Measurements from ENCODE around the gene DIP2A.
"Not testable (repeated sequence)": the region's sequence is repeated elsewhere in the genome, so short reads cannot be mapped to it uniquely, and the experiment has no call there.

Gene DIP2A

DNA sequence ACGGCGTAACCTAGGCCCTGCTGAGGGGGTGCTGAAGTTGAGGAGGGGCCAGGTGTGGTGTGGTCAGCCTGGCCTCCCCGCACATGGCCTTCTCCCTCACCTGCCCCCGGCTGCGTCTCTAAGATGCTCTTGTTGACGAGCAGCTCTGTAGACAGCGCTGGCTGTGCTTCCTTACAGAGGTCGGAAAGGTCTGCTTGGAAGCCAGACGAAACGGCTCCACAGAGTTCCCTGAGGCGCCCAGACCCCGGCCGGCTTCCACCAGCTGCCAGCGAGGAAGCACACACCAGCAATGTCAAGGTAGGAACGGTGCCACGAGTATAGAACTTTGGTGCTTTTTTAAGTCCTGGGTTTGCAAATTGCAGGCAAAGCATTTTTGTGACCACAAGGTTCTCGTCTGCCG is 18.8 kb upstream of the DIP2A start:
- H3K9me3 Mint-ChIP-seq = no peaks in the 10 kb centered on the region
- no peak overlapping the region for H3K27ac Mint-ChIP-seq (ENCODE audit: low read depth)
- no peaks in the 10 kb centered on the region for H3K27me3 Mint-ChIP-seq
- H3K36me3 Mint-ChIP-seq (ENCODE audit: insufficient read depth) = peaks cover 29% of the 10 kb centered on the region
- ATAC-seq (replicated peaks; ENCODE audit: extremely low read depth, poor library complexity, severe bottlenecking) (no peak), DNase-seq (ENCODE audit: low spot score in 2 of 2) (no peak)
- H3K4me1 Mint-ChIP-seq = peaks cover 14% of the 10 kb centered on the region
- H3K4me3 Mint-ChIP-seq = no peak overlapping the region

DNA sequence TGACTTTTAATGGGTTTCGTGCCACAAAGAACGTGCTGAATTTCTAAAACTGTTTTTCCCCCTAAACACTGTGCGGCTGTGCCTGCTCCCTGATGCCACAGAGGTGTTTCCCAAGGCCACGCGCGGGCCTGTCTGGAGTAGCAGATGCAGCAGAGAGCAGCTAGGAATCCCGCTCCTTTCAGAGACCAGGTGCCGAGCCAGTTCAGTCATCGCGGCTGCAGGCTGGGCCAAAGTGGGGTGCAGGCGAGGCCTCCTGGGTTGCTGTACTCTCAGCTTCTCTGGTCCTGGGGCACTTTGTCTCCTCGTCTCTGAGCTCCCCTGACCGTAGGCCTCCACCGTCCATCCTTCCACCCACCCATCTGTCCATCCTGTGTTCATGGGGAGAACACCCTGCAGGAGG is 17.4 kb upstream of the DIP2A start:
- Mint-ChIP-seq H3K4me3 (no peak overlapping the region), H3K9me3 (no peaks in the 10 kb centered on the region), H3K27me3 (no peaks in the 10 kb centered on the region), H3K36me3 (ENCODE audit: insufficient read depth) (peaks cover 33% of the 10 kb centered on the region), H3K4me1 (peaks cover 14% of the 10 kb centered on the region), H3K27ac (ENCODE audit: low read depth) (no peak overlapping the region)
- ATAC-seq (replicated peaks; ENCODE audit: extremely low read depth, poor library complexity, severe bottlenecking) = no peak
- DNase-seq (ENCODE audit: low spot score in 2 of 2) = no peak

DNA sequence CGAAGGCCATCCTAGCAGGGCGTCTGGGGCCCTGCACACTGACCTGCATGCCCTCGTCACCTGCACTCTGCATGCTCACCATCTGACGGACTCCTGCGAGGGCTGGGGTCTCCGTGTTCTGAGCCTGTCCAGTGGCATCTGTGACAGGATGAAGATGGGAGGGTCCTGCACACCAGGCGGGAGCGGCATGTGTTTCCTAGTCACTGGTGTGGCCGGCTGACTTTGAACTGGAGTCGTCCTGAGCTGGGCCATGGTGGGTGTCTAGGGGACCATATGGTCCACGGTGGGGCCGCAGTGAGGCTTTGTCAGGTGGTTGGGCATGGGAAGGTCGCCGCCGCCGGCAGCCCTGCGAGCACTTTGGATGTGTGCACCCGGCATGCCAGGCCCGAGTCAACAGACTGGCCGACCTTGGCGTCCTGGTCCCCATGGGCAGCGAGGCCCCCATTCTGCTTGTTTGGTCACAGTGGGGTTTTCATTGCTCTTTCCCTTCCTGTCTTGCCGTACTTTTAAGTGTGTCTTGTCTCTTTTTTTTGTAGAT is 16.7 kb upstream of the DIP2A start:
- Mint-ChIP-seq H3K4me1 (peaks cover 11% of the 10 kb centered on the region), H3K27me3 (no peaks in the 10 kb centered on the region), H3K9me3 (no peaks in the 10 kb centered on the region), H3K27ac (ENCODE audit: low read depth) (peak overlapping the region; percentile 13), H3K36me3 (ENCODE audit: insufficient read depth) (peaks cover 36% of the 10 kb centered on the region), H3K4me3 (no peak overlapping the region)
- DNase-seq (ENCODE audit: low spot score in 2 of 2) (no peak), ATAC-seq (replicated peaks; ENCODE audit: extremely low read depth, poor library complexity, severe bottlenecking) (no peak)

DNA sequence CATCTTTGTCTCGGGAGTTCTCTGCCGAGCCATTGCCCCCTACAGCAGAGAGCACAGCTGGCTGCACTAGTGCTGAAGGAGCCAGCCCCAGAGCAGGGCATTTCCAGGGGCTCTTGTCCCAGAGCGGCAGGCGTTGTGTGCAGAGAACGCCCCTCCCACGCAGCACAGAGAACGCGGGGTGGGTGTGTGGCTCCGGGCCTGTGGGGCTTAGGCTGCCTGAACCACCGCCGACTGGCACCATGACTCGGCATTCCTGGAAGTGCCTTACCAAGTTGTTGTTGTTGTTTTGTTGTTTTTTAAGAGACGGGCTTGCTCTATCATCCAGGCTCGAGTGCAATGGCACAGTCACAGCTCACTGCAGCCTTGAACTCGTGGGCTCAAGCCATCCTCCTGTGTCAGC is 15.8 kb upstream of the DIP2A start:
- no peaks in the 10 kb centered on the region for H3K9me3 Mint-ChIP-seq
- H3K27ac Mint-ChIP-seq (ENCODE audit: low read depth) = peak overlapping the region; percentile 13
- peaks cover 8% of the 10 kb centered on the region for H3K4me1 Mint-ChIP-seq
- no peaks in the 10 kb centered on the region for H3K27me3 Mint-ChIP-seq
- DNase-seq (ENCODE audit: low spot score in 2 of 2) (no peak), ATAC-seq (replicated peaks; ENCODE audit: extremely low read depth, poor library complexity, severe bottlenecking) (no peak)
- peaks cover 34% of the 10 kb centered on the region for H3K36me3 Mint-ChIP-seq (ENCODE audit: insufficient read depth)
- no peak overlapping the region for H3K4me3 Mint-ChIP-seq

DNA sequence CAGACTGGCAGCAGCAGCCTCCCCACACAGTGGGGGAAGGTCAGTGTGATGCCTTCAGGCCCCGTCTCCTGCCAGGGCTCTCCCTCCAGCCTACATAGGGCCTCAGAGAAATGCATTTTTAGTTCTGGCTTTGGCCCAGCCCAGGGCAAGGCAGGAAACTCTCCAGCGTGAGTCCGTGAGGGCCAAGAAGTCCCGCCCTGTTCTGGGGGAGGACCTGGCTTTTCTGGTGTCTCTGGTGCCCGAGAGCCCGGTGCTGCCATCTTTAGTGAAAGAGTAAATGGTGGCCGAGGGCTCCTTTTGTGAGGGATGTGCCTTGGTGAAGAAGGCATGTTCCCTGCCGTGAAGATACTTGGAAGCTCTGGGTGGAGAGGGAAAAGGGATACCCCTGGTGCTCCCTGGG is 14.8 kb upstream of the DIP2A start:
- Mint-ChIP-seq H3K9me3 (peaks cover 4% of the 10 kb centered on the region), H3K4me3 (no peak overlapping the region), H3K27me3 (no peaks in the 10 kb centered on the region), H3K4me1 (peaks cover 13% of the 10 kb centered on the region), H3K36me3 (ENCODE audit: insufficient read depth) (peaks cover 32% of the 10 kb centered on the region), H3K27ac (ENCODE audit: low read depth) (no peak overlapping the region)
- DNase-seq (ENCODE audit: low spot score in 2 of 2) (no peak), ATAC-seq (replicated peaks; ENCODE audit: extremely low read depth, poor library complexity, severe bottlenecking) (no peak)

DNA sequence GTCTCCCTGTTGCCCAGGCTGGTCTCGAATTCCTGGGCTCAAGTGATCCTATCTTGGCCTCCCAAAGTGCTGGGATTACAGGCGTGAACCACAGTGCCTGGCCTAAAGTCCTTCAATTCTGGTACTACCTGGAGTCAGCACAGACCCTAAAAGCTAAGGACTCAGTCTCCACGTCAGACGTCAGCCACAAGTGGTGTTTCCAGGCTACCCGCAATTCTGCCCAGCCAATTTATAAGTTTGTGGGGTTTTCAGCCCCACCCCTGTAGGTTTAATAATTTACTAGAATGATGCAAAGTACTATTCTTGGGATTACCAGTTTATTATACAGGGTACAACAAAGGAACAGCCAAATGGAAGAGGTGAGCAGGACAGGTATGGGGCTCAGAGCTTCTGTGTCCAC is 10.6 kb upstream of the DIP2A start:
- H3K9me3 Mint-ChIP-seq = peaks cover 4% of the 10 kb centered on the region
- no peak overlapping the region for H3K4me3 Mint-ChIP-seq
- no peaks in the 10 kb centered on the region for H3K27me3 Mint-ChIP-seq
- no peak overlapping the region for H3K27ac Mint-ChIP-seq (ENCODE audit: low read depth)
- DNase-seq (ENCODE audit: low spot score in 2 of 2) = no peak
- peaks cover 21% of the 10 kb centered on the region for H3K4me1 Mint-ChIP-seq
- peaks cover 13% of the 10 kb centered on the region for H3K36me3 Mint-ChIP-seq (ENCODE audit: insufficient read depth)
- no peak for ATAC-seq (replicated peaks; ENCODE audit: extremely low read depth, poor library complexity, severe bottlenecking)

DNA sequence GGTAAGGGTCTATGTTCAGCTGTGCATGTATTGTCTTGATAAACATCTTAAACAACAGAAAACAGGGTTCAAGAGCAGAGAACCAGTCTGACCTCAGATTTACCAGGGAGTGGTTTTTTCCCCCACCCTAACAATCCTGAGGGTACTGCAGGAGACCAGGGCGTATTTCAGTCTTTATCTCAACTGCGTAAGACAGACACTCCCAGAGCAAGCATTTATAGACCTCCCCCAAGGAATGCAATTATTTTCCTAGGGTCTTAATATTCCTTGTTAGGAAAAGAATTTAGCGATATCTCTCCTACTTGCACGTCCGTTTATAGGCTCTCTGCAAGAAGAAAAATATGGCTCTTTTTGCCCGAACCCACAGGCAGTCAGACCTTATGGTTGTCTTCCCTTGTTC is 9.8 kb upstream of the DIP2A start:
- not testable (repeated sequence) for ATAC-seq (replicated peaks; ENCODE audit: extremely low read depth, poor library complexity, severe bottlenecking); H3K4me3 Mint-ChIP-seq; H3K9me3 Mint-ChIP-seq; H3K27me3 Mint-ChIP-seq; H3K27ac Mint-ChIP-seq (ENCODE audit: low read depth); DNase-seq (ENCODE audit: low spot score in 2 of 2)
- peaks cover 14% of the 10 kb centered on the region for H3K36me3 Mint-ChIP-seq (ENCODE audit: insufficient read depth)
- peaks cover 21% of the 10 kb centered on the region for H3K4me1 Mint-ChIP-seq

DNA sequence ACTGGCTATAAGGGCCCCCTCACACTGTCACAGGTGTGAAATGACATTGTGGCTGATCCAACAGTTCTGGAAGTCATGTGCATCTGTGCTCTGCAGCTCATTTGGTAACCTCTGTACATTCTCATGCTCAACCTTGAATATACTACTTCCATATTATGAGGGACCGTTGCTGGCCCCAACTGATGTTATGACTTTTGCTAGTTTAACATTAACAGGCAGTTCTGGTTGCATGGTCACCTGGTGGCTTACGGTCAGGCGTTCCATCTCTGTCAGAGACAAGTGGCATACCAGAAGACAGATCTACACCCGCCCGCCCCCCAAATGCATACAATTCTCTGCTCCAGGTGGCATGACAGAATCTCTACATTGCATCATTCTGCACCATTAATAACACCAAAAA is 6.0 kb upstream of the DIP2A start:
- peaks cover 4% of the 10 kb centered on the region for H3K9me3 Mint-ChIP-seq
- DNase-seq (ENCODE audit: low spot score in 2 of 2) = no peak
- peaks cover 38% of the 10 kb centered on the region for H3K4me1 Mint-ChIP-seq
- H3K27ac Mint-ChIP-seq (ENCODE audit: low read depth) = no peak overlapping the region
- no peaks in the 10 kb centered on the region for H3K27me3 Mint-ChIP-seq
- no peak for ATAC-seq (replicated peaks; ENCODE audit: extremely low read depth, poor library complexity, severe bottlenecking)
- peaks cover 10% of the 10 kb centered on the region for H3K36me3 Mint-ChIP-seq (ENCODE audit: insufficient read depth)
- H3K4me3 Mint-ChIP-seq = no peak overlapping the region

DNA sequence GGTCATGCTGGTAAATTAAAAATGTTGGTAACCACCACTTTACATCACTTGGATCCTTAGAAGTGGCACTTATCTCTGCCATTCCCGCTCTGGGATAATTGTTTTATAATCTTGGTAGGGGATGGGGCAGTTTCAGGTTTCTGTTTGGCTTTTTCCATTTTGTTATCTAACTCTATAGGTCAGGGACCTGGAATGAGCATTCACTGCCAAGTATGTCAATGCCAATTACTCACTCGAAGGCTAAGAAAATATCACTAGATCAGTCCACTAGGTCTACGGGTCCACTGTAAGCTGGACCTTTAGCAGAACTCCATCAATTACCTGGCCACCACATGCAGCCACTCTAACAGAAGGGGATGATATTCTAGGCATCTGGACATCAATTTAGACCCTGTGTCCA is 4.5 kb upstream of the DIP2A start:
- ATAC-seq (replicated peaks; ENCODE audit: extremely low read depth, poor library complexity, severe bottlenecking) (no peak), DNase-seq (ENCODE audit: low spot score in 2 of 2) (no peak)
- Mint-ChIP-seq H3K27me3 (no peaks in the 10 kb centered on the region), H3K4me3 (no peak overlapping the region), H3K36me3 (ENCODE audit: insufficient read depth) (peaks cover 6% of the 10 kb centered on the region), H3K9me3 (no peaks in the 10 kb centered on the region), H3K4me1 (peaks cover 37% of the 10 kb centered on the region), H3K27ac (ENCODE audit: low read depth) (no peak overlapping the region)

DNA sequence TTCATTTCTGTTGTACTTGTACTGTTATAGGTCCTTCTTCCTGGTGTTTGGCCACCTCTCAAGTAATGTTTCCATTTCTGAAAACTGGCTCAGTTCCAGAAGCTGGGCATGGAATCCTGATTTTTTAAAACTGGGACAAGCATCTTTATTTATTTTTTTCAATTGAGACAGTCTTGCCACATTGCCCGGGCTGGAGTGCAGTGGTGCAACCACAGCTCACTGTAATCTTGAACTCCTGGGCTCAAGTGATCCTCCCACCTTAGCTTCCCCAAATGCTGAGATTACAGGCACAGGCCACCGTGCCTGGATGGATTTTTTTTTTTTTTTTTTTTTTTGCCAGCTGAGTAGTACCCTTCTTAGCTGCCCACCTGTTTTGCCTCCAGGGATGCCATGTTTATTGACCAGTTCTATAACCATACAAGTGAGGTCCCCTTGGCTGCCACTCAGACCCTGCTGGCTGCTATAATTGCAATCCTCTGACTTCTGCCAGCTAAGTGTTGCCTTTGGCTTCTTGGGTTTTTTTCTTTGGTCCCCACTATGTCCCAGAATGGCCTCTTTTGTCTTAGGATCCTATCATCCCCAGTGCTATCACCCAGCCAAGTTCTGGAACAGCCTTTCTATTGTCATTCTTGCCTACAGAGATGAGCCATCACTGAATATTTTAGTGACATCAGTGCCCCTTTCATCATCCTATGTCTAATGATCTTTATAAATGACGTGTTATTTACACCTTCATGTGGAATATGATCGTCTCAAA is 3.9 kb upstream of the DIP2A start:
- no peak overlapping the region for H3K27ac Mint-ChIP-seq (ENCODE audit: low read depth)
- H3K4me3 Mint-ChIP-seq = no peak overlapping the region
- H3K9me3 Mint-ChIP-seq = no peaks in the 10 kb centered on the region
- DNase-seq (ENCODE audit: low spot score in 2 of 2) (no peak), ATAC-seq (replicated peaks; ENCODE audit: extremely low read depth, poor library complexity, severe bottlenecking) (no peak)
- peaks cover 37% of the 10 kb centered on the region for H3K4me1 Mint-ChIP-seq
- peaks cover 10% of the 10 kb centered on the region for H3K36me3 Mint-ChIP-seq (ENCODE audit: insufficient read depth)
- H3K27me3 Mint-ChIP-seq = no peaks in the 10 kb centered on the region

DNA sequence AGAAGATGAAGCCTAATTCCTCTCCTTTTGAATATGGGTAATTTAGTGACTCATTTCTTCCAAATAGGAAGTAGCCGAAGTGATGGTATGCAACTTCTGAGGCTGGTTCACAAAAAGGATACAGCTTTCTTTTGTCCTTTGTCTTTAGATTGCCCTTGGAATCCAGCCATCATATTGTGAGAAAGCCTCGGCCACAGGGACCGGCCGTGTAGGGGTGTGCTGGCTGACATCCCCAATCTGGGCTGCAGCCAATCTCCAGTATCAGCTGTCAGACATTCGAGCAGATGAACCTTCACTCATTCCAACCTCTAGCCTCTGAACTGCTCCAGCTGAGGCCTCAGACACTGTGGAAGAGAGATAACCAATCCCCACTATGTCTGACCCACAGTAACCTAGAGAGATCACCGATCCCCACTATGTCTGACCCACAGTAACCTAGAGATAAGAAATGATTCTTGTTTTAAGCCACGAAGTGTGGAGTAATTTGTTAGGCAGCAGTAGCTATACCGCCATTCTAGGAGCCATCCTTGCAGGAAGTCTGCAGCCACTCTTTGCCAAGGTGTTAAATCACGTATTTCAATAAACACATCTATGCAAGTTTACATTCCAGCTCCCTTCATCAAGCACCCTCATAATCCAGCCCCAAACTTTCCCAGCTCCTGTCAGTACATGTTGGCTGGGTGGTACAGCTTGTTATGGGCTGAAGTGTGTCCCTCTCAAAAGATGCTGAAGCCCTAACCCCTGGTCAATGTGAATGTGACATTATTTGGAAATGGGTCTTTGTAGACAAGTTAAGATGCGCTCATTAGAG is 2.9 kb upstream of the DIP2A start:
- DNase-seq (ENCODE audit: low spot score in 2 of 2) = no peak
- Mint-ChIP-seq H3K27ac (ENCODE audit: low read depth) (no peak overlapping the region), H3K9me3 (no peaks in the 10 kb centered on the region), H3K4me3 (peak overlapping the region; percentile 91), H3K4me1 (peaks cover 37% of the 10 kb centered on the region), H3K36me3 (ENCODE audit: insufficient read depth) (peaks cover 11% of the 10 kb centered on the region), H3K27me3 (no peaks in the 10 kb centered on the region)
- ATAC-seq (replicated peaks; ENCODE audit: extremely low read depth, poor library complexity, severe bottlenecking) = no peak

DNA sequence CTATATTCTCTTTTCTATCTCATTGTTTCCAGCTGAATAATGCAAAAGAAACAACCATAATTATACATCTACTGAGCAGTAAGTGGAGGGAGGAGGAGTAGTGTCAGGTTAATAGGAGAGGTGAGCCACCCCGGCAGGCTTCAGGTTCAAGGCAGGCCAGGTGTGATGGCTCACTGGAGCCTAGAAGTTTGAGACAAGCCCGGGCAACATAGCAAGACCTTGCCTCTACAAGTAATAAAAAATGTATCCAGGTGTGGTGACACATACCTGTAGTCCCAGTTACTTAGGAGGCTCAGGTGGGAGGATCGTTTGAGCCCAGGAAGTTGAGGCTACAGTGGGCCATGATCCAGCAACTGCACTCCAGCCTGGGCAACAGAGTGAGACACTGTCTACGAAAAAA is 1.9 kb upstream of the DIP2A start:
- Mint-ChIP-seq H3K4me1 (peaks cover 43% of the 10 kb centered on the region), H3K27me3 (no peaks in the 10 kb centered on the region), H3K27ac (ENCODE audit: low read depth) (no peak overlapping the region), H3K4me3 (peak overlapping the region; percentile 91), H3K9me3 (no peaks in the 10 kb centered on the region), H3K36me3 (ENCODE audit: insufficient read depth) (peaks cover 11% of the 10 kb centered on the region)
- no peak for DNase-seq (ENCODE audit: low spot score in 2 of 2)
- ATAC-seq (replicated peaks; ENCODE audit: extremely low read depth, poor library complexity, severe bottlenecking) = no peak

DNA sequence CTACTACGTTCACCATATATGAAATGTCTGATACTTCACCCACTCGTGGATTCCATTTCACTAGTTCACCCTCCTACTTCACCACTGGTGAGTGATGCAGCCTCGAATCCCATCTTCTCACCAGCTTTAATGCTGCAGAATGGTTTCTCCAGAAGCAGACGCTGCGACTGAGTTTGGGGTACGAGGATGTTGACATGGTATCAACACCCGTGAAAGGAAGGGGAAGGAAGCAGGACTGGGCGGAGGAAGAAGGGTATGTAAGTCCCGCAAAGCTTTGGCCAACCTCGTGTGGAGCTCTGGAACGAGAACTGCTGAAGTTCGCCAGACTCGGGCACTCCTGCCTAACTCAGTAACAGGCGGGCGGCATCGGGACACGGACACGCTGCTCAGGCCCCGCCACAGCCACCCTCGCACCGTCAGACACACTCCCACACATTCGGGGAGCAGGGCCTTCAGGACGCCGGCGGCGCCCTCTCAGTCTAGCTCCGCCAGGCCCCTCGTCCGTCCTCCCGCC is 833 bp upstream of the DIP2A start:
- Mint-ChIP-seq H3K9me3 (no peaks in the 10 kb centered on the region), H3K27ac (ENCODE audit: low read depth) (peak overlapping the region; percentile 79), H3K36me3 (ENCODE audit: insufficient read depth) (peaks cover 11% of the 10 kb centered on the region), H3K4me3 (peak overlapping the region; percentile 91), H3K4me1 (peaks cover 47% of the 10 kb centered on the region), H3K27me3 (no peaks in the 10 kb centered on the region)
- peak; percentile 3 for ATAC-seq (replicated peaks; ENCODE audit: extremely low read depth, poor library complexity, severe bottlenecking)
- no peak for DNase-seq (ENCODE audit: low spot score in 2 of 2)
